ENCODE results near the gene PDE4D.
"Not testable (repeated sequence)": the region's sequence is repeated elsewhere in the genome, so short reads cannot be mapped to it uniquely, and the experiment has no call there.

The PDE4D gene

DNA sequence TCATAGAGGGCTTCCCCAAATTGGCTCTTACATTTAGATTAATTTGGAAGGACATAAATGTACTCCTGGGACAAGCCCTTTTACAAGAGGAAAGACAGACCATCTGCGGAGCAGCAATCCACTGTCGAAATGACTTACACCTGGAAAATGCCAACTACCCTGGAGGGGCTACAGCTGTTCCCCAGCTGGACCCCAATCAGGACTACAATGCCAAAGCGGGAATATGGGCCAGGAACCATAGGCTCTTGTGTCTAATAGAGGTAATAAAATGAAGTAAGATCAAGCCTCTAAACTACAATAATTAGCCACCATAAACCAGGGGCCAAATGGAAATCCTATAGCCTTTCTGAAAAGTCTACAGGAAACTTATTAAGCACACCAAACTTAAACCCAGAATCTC, 581.3 kb downstream of the PDE4D start:
- DNase-seq, result no peak

DNA sequence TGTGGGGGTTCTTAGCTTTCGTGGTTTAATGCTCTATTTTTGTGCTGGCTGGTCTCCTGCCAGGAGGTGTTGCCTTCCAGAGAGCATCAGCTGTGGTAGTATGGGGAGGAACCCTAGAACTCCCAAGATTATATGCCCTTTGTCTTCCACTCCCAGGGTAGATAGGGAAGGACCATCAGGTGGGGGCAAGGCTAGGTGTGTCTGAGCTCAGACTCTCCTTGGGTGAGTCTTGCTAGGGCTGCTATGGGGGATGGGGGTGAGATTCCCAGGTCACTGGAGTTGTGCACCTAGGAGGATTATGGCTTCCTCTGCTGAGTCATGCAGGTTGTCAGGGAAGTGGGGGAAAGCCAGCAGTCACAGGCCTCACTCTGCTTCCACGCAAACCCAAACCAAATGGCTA, 584.8 kb downstream of the PDE4D start:
- DNase-seq, result not testable (repeated sequence)

DNA sequence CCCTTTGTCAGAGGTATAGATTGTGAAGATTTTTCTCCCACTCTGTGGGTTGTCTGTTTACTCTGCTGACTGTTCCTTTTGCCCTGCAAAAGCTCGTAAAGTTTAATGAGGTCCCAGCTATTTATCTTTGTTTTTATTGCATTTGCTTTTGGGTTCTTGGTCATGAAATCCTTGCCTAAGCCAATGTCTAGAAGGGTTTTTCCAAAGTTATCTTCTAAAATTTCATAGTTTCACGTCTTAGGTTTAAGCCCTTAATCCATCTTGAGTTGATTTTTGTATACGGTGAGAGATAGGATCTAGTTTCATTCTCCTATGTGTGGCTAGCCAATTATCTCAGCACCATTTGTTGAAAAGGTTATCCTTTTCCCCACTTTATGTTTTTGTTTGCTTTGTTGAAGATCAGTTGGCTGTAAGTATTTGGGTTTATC, 590.2 kb downstream of the PDE4D start:
- not testable (repeated sequence) for DNase-seq

DNA sequence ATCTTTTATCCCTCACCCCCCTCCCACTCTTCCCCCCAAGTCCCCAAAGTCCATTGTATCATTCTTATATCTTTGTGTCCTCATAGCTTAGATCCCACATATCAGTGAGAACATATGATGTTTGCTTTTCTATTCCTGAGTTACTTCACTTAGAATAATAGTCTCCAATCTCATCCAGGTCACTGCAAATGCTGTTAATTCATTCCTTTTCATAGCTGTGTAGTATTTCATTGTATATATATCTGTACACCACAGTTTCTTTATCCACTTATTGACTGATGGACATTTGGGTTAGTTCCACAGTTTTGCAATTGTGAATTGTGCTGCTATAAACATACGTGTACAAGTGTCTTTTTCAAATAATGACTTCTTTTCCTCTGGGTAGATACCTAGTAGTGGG, 591.0 kb downstream of the PDE4D start:
- not testable (repeated sequence) for DNase-seq

DNA sequence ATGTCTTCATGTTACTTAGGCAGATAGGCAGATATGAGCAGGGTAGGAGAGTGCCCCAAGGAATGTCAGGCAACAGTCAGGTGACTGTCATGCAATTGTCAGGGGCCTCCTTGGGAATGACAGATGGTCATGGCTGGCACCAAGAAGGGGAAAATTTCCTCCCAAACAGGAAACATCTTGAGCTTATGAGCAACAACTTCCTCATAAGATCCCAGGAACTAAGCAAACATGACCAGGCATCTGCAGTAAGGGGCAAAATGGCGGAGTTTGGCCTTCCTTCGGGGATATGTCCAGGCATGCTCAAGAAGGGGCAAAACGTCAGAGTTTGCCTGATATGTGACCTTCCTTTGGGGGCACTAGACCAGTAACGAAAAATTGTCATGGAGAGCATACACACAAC, 591.8 kb downstream of the PDE4D start:
- DNase-seq, result no peak

DNA sequence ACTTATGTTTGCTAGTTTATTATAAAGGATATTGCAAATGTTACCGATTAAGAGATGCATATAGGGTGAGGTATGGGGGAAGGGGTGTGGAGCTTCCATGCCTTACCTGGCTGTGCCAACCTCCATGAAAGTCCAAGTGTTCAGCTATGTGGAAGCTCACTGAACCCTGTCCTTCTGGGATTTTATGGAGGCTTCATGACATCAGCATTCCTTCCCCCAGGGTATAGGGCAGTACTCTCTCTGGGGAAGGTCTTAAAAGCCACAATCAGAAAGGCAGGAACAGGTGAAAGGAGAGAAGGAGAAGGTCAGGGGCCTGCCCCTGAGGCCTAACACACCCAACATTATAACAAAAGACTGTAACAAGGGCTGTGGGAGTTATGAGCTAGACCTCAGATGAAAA, 592.6 kb downstream of the PDE4D start:
- no peak for DNase-seq

DNA sequence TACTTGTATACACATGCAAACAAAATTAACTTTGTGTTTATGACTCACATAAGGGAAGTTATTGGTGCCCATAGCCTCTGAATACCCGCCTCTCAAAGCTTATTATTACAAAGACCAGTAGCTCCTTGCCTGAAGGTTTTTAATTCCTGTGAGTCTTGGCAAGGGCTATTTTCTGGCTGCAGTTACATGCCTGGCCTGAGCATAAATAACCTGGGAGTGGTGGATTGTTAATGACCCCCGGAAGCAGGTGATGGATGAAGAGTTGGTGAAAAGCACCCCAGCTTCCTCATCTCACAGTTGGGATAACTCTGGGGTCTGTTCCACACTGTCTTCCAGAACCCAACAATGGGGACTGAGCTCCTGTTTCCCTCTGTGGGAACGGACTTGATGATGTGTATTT, 594.5 kb downstream of the PDE4D start:
- no peak for DNase-seq

DNA sequence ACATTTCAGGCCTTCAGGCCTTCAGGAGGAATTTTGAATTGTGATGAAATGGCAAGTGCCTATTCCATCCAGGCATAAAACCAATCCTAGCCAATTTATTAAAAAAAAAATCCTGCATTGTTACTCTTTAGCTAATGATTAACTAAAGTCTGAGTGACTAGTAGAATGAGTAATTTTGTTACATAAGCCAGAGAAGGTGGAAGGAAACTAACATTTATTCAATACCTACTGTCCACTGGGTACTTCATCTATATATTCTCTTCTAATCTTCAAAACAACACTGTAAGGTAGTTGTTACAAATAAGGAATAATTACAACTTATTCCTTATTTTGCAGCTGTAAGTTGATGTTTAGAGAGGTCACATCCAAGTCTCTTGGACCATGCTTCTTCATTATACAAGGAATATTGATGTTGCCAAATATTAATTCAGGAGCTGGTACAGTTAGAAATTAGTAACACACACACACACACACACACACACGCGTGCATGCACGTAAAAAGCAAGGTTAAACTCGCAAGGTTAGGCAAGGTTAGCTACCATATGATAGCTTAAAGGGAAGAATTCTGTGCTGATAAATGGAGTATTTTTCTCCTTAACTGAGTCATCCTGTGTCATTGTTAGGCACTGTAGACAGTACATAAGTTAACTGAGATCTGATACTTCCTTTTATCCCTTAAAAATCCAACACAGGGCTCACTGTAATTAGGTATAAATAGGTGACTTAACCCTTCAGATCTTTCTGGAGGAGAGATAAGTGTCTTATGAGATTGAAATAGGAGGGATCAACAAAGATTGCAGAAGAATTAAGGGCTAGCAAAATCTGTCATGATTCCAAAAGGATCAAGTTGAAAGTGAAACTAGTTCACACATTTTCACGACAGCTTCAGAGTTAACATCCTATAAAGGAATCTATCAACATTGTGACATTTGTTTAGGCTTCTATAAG, 596.9 kb downstream of the PDE4D start:
- no peak for DNase-seq

DNA sequence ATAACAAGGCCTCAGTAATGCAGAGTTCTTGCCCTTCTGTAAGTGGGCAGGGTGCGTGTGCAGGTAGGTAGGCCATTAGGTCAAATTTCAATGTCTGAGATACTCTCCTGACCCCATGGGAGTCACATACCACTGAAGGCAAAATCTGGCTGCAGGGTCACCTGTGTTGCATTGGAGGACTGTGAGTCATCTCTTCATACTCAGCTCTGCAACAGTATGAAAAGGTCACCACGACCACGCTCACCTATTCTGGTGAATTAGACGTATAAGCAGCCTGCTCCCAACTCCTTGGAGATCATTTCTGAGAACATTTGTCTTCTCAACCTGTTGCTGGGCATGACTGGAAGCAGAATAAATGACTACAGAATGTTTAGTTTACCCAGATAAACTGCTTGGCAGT, 599.8 kb downstream of the PDE4D start:
- no peak for DNase-seq

DNA sequence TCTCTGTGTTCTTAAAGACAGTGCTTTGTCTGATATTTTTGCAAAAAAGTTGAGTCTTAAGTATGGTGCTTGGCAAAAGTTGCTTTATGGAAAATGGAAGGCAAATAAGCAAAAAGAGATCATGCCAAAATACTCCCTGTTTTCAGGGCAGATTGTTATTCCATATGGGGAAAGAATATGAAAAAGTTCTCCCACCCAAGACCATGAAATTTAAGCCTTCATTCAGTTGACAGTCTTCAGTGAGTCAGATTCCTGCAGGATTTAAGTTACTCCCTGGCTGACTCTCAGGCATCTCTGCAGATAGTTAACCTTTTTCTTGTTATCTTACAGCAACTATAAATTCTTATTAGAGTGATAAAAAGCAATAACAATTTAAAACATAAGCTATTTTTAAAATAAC, 601.6 kb downstream of the PDE4D start:
- no peak for DNase-seq

DNA sequence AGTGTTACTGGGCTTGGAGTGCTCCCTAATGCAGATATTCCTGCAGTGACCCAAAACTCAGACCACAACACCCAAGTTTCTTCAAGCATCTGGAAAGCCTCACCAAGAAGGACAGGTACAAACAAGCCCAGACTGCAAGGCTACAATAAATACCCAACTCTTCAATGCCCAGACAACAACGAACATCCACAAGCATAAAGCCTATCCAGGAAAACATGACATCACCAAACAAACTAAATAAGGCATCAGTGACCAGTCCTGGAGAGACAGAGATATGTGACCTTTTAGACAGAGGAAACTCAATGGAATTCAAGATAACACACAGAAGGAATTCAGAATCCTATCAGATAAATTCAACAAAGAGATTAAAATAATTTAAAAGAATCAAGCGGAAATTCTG, 605.6 kb downstream of the PDE4D start:
- DNase-seq, result no peak

DNA sequence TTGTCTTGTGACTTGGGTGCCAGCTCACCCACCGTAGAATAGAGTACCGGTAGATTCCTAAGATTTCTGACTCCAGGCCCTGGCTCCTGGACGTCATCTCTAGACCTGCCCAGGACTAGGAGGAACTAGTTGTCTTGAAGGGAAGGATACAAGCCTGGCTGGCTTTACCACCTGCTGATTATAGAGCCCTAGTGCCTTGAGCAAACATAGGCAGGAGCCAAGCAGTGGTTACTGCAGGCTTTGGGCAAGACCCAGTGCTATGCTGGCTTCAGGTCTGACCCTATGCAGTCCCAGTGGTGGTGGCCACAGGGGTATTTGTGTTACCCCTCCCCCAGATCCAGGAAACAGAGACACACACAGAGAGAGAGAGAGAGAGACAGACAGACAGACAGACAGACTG, 606.2 kb downstream of the PDE4D start:
- DNase-seq, result no peak

DNA sequence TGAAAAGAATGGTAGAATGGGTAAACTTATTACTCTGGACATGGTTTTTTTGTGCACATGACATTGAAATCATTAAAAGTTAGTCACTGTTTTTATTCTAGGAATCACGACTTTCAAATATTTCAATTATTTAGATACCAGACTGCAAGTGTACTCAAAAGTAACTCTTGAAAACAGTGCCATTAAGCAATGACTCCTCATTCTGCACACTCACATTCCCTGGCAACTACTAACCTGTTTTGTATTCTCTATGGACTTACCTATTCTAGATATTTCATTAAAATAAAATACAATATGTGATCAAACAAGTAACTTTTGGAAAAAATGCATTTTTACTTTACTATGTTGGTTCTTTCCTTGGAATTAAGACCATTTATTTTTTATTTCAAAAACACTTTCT, 607.0 kb downstream of the PDE4D start:
- no peak for DNase-seq

DNA sequence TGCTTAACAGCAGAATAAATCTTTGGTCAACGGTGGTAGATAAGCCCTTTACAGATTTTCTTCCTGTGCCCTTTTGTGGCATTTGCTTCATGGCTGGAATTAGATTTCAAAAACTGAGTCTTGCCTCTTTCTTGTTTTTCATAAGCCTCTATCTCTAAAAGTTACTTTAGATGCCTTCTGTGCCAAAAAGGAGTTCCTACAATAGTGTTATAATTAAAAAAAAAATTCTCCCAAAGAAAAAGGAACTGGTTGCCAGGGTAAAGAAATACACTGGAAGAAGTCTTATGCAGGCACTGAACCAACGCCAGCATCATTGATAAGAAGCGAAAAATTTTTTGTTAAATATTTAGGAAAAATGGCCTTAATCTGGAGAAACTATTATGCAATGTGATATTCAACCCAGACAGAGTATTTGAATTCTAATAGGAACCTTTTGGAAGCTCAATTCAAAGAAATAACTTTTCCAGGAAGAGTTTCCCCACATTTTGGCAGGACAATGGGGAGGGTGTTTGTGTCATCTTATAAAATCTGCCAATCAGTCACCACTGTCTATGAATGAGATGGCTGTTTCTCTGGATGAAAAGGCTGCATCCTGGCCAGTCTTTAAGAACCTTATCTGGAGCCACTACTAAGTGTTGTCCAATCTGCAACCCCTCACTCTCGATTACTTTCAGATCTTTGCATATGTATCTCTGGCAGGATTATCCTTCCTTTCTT, 608.1 kb downstream of the PDE4D start:
- no peak for DNase-seq

DNA sequence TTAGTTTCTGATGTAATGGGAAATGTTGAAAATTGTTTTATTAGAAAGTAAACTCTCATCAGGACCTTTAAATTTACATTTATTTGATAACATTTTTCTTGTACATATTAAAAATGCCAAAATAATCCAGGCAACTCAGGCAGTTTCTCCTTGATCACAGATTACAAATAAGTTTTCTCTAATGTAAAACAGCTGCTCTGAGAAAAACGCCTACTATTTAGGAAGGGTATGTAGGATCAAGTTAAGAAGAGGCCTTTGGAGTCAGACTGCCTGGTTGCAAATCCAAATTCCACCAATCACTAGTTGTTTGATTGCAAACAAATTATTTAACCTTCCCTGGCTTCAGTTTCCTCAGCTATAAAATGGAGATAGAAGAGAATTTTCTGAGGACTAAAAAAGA, 610.8 kb downstream of the PDE4D start:
- DNase-seq, result no peak

DNA sequence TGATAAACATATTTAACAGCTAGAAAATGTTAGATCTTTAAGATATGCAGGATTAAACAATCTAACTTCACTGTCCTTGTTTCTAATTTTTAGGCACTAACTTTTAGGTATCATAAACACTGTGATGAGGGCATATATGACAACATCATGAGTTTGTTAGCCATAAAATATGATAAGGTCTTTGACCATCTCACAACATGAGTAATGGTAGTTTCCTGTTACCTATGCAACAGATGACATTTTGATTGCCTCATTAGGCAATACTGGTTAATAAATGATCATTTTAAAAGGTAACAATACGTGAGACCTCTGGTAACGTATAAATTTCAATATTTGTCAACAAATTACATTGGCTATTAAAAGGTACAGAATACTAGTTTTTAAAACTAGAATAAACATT, 613.5 kb downstream of the PDE4D start:
- no peak for DNase-seq

DNA sequence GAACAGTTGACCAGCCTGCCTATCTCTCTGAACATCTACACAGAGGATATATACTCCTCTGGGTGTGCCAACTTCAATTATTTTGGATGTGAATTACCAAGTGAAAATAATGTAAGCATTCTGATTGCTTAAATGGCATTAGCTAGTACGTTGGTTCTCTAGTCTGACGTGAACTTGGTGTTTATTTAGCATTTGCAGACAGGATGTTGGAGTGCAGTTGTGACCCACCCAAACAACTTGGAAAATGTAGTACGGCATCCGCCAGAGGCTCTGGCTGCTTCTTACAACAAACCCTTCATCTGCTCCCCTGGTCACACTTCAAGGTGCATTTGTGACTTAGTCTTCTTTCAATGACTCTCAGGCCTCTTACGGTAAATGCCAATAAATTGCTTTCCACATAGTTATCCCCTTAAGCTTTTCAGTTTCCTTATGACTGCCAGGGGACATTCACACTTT, 616.6 kb downstream of the PDE4D start:
- no peak for DNase-seq

DNA sequence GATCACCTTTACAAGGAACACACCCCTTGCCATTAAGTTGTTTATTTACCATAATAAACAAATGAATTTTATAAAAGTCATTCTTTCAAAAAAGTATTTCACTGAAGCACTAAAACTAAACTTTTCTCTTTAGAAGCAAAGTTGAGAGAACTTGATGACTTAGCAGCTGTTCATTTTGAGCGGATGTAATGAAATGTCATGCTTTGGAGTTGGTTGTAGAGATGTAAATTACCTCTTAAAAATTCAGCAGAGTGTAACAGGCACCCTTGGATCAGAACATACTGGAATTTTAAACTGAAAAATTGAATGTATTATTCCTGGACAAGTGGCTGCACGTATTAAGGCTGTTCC, 617.2 kb downstream of the PDE4D start:
- DNase-seq, result no peak

DNA sequence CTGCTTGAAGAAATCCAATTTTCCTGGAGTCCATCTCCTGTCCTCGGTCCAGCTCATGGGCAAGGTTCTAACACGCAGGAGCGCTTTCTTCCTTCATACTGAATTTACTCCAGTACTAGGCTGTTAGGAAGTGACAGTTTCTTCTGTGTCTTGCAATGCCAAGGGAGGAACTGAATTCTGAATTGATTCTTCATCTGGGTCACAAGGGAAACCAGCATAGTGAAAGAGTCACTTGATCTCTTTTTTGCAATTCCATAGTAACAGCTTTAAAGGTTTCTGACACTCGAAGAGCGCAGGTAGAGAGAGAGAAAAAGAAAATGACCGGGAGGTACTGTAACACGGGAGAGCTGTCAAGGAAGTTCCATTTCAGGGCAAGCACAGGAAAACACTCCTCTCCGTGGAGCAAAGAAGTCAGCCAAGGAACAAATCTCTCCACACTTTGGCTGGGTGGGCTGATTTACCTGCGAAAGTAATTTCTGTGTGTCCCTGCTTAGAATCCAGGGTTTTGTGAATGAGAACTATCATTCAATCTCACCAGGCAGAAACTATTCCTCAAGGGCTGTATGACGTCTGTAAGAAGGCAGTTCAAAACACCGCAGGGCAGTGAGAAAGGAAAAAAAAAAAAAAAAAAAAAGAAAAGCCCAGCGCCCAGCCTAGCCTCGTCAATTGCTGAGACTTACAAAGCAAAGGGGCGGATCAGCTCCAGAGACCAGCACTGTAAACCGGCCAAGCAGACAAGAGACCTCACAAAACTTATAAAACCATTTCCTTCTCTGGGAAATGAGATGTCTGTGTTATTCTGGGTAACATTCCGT, 617.8 kb downstream of the PDE4D start:
- DNase-seq, result peak; percentile 35

DNA sequence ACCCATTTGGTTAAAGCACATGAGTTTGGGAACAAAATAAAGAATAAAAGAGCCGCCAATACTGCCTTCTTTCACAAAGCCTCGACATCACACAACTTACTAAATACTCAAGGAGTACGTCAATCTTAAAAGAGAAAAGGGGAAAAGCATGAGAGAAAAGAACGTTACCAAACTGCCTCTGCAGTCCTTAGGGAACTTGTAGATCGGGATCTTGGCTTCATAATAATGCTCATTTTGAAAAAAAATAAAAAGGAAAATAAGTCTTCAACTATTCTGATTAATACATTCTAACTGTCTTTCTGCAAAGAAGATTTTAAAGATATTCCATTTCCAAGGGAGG, 618.4 kb downstream of the PDE4D start:
- no peak for DNase-seq

DNA sequence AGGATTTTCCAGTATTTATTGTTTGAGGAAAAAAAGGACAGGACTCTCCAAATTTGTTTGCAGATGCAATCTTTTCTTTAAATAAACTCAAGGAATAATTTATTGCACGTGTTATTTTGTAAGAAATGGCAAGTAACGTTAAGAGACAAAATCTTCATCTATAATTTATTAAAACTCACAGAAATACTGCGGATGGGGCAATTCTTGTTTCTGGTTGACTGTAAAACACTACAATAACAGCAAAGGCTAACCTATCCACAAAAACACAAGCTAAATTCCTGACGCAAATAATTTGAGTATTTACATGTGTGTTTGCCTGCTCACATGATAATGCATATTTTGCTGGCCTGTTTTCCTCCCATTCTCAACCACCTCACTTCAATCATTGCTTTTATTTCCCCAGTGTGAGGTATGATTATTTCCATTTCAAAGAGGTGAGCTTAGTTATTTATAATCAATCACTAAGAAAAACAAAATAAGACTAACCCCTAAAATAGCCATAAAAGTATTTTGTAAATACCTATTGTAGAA, 619.4 kb downstream of the PDE4D start:
- DNase-seq, result no peak

DNA sequence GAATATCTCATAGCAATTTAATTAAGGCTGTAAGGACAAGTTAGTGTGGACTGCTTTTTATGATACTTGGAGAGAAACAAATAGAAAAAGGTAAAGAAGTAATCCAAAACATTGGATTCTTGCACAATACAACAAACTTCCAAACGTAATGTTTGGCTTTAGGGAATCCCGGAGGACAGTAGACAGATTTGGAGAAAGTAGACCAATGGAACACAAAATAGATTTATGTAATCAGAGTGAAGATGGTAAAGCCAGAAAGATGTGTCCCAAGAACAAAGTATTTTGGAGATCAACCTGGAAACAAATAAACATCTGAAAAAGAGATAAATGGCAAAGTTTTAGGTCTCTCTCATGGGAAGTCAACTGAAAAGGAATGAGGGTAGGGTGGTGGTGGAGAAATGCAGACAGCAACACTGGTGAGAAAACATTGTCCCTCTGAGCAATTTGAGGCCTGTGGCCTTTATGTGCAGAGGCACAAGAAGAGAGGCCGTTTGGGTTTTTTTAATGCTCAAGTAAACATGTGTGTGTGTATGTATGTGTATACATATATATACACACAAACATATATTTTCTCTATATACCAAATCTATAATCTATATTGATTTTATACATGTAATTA, 620.6 kb downstream of the PDE4D start:
- DNase-seq, result no peak
